SKM-1 treated with dmso at 0.1 percent for 144 hours (cell line): ENCODE results near the gene CFAP221.

Source experiments
- DNase-seq: peaks from one replicate; lab custom pipeline; 2025; ENCODE audit not compliant: unreplicated experiment; lab: John Stamatoyannopoulos, UW

CFAP221 gene

DNA sequence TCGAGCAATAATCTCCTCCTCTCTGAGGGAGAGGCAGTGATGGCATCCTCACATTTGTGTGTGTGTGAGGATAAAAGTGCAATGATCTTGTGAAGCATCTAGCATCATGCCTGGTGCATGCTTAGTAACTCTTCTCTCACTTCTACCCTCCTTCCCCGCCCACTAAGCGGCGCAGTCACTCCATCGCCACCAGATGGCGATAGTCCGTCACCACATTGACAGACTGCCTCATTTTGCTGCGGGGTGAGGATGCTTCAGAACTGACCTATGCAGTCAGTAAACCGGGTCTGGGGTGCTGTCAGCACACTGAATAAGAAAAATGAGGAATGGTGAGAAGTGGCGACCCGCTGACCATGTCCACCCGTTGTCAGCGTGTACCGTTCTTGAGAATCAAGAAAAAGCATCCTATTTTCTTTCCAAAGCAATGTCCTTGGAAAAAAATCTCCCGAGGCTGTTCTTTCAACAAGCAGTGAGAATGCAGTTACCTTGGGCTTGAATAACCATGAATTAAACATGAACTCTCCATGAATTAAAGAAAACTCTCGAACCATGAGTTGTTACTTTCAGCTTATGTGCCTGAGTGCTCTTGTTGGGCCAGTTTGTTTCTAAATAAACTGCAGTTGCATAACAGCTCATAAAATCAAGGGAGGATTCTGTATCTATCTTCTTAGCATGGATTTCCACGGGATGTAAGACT lies 97.5 kb downstream of the CFAP221 start:
- DNase-seq: peak; percentile 74

DNA sequence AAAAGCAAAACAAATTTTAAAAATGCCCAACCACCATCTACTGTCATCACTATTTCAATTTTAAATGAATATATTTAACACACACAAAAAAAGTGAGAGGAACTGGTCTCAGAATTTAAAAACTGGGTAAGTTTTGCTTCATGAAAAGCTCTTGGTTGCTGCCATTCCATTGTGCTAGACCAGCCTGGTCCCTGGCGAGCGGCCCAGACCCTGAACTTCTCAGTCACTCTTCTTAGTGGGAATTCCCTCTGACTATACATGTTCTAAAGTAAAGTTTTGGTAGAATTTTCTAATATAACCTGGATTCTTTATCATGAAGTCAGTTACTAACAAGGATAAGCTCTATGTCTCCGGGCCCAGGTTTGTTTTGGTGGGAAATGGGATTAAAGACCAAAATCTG lies 99.9 kb downstream of the CFAP221 start:
- DNase-seq: no peak

DNA sequence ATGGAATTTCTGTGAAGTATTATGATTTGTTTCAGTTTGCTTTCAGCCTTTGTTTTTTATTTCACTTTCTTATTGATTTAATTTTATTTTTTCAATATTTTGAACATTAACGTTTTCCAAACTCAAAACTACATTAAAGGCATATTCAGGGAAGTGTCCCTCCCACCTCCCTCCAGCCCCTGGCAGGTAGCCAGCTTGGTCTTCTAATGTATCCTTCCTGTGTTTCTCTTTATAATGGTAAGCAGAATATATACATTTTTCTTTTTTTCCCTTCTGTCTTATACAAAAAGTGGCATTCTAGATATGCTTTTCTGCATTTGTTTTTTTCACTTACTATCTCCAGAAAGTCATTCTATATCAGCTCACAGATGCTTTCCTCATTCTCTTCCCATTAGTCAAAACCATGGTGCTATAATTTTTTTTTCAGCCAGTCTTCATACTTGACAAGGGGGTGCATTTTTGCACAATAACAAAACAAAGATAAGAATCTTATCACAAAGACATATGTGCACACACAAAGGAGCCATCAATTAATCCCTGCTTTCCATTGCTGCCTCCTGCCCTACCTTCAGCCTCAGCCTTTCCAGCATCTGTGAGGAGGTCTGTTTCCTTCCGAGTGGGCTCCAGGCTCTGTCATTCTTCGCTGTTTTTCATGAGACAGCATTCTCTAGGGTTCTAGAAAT lies 101.1 kb downstream of the CFAP221 start:
- no peak for DNase-seq

DNA sequence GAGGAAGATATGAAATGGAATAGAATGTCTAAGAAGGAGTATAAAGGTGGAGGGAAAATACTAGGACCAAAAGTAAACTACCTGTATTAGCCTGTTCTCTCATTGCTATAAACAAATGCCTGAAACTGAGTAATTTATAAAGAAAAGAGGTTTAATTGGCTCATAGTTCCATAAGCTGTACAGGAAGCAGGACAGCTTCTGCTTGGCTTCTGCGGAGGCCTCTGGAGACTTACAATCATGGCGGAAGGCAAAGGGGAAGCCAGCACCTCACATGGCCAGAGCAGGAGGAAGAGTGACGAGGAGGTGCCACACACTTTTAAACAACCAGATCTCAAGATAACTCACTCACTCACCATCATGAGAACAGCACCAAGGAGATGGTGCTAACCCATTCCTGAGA lies 101.9 kb downstream of the CFAP221 start:
- no peak for DNase-seq

DNA sequence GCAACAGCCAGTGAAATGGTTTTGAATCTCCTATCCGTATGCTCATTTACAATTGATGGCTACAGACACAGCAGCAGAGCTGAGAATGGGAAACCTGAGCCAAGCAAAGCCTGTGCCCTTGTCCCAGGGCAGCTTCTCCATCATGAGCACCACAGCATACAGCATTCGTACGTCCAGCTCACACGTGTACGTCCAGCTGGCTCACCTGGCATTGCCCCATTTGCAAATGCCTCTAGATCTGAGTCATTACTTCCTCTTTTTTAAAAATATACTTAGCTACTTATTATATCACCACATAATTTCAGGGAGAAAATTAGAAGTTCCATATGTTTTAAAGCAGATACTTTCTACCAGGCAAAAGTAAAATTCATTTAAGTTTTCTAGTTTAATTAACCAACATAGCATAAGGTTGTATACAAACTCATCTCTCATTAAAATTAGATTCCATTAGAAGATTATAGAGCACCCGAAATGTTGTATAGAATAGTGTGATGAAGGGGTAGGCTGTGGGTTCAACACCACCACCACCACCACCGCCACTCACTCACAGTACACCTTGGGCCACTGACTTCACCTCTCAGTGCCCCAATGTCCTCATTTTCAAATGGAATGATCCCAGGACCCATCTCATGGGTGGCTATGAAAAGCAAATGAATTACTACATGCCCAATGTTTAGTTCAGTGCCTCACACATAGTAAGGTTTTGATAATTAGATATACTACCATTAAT lies 103.4 kb downstream of the CFAP221 start:
- DNase-seq: peak; percentile 29

DNA sequence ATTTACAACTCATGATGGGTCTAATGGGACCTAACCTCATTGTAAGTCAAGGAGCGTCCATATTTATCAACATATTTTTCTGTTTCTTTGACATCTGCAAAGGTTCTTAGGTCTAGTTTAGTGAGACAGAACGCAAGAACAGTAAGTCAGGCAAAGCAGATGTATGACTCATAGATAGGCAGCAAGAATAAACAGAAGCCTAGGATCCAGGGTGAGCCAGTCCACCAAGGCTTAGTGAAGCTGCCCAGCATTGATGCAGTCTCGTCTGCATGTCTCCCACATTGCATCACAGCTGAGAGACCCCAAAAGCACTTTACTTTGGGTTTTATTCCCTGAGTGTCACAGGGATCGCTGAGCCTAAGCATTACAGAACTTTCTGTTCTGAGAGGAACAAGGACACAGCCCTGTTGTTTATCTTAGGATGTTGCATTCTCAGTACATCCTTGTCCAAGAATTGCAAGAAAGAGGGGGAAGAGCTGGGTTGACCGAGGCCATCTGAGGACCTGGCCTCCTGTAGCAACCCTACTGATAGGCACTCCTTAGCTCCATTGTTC lies 105.2 kb downstream of the CFAP221 start:
- no peak for DNase-seq

DNA sequence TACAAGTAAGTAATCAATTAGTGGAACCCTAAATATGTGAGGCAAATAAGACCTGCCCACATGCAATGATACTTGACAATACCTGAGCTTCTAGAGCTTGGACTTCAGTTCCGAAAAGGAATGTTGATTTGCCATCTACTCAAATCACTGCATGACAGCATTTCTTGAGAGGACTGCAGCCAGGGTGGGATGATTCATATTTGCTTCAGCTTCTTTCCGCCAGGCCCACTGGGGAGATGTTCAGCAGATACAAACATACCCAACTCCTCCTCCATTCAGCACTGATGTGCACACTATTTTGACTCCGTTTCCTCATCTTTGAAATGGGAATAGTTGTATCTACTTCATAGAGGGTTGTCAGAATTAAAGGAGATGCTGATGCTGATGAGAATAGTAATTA lies 106.0 kb downstream of the CFAP221 start:
- no peak for DNase-seq

DNA sequence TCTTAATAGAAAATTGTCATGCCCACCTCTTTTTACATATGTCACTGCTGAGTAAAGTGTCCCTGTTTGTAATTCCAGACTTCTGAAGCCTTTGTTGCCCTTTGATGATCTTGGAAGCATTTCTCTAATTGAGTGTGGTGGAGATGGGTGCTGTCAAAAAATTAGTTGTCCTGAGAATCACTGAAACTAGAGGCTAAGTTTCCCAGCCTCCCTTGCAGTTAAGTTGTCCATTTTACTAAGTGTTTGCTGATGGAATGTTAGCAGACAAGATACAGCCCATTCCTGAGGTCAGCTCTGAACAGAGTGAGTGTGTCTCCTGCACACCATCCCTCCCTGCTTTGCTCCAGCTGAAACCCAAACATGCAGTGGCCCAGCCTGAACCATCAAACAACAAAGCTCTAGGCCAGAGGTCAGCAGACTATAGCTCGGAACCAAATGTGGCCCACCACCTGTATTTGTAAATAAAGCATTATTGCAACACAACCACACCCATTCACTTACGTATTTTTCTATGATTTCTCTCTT lies 106.7 kb downstream of the CFAP221 start:
- DNase-seq: no peak

DNA sequence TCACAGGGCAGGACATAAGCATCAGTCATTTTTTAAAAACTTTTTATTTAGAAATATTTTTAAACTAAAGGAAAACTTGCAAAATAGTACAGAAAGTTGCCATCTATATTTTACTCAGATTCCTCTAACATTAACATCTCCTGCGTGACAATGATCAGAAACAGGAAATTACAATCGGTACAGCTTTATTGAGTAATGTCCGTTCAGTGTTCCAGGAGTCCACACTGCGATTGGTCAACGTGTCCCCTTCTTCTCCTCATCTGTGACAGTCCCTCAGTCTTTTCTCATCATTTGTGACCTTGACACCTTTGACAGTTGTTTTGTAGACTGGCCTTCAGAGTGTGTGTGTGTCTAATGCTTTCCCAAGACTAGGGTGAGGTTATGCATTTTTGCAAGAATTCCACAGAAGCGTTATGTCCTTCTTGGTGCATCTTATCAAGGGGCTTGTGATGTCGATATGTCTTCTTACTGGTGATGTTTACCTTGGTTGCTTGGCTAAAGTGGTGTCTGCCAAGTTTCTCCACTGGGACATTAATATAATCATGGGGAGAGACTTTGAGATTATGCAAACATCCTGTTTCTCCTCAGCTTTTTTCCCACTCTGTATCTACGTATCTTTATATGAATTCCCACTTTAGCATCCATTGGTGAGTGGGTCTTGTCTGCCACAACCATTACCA lies 113.4 kb downstream of the CFAP221 start:
- peak; percentile 31 for DNase-seq

DNA sequence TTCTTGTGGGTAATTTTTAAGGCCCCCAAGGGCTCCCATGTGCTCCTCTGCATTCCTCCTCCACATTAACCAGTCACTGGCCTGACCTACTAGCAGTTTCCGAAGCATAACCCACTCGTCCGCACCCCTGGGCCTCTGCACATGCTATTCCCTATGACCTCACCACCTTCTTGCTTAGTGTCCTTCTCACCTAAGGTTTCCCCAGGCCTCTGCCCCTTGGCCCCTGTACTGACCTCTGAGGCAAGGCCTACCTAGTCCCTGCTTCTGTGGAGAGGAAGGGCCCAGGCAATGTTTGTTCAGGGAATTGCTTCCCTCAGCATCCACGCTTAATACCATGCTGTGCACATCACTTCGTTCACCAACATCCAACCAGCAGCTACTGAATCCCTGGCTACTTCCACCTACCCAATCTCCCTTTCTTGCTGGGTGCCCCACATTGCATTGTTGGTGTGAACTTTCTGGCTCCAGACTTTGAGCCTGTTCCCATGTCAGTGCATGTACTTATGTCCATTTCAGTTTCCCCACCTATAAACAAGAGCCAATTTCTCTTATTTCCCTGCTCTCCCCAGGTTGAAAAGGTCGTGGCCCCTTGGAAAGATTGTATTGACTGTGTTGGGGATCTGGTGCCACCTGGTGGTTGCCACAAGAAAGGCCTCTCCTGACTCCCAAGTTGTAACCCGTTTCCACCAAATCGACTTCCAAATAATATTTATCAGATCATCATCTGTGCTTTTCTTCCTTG lies 115.5 kb downstream of the CFAP221 start:
- DNase-seq: peak; percentile 38

DNA sequence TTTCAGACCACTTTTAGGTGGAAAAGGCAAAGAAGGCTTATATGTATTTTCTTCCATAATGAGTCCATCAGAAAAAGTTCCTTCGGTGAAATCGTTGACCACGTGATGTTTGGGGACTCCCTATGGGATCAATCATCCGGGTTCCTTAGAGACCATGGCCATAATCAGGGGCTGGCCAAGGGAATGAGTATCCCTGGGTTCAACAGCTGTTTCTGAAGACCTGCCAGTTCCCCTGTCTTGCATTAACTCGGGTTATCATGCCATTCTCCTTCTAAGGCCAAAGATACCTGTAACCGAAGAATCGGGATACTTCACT lies 116.1 kb downstream of the CFAP221 start:
- no peak for DNase-seq

DNA sequence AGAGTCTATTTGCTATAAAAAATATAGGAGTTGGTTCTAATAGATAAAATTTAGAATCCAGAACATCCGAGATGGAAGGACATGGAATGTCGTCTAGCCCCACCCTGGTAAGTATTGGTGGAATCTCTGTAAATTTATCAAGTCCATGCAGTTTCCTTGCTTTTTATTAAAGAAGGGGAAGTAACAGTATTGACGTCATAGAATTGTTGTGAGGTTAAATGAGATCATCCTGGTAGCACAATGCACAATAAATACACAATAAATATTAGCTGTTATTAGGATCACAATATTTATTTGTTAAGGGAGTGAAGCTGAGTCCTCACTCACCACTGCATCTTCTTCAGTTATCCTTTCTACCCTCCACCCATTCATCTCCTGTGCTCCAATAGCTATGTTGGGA lies 118.0 kb downstream of the CFAP221 start:
- DNase-seq: no peak

DNA sequence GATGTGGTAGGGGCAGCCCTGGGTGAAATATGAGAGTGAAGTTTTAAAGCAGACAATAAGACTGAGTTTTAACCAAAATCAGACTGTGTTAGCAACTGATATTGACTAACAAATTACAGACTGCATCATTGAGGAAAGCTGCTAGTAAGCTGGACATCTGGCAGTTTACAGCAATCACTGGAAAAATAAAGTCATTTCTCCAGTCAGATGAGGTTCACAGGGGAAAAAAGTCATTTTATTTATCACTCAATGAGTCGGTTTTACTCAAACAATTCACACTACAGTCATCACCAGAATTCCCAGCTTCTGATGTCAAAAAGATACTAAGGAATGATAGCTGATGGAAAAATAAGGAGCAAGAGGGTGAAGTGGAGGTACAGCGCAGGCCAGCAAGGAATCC lies 124.3 kb downstream of the CFAP221 start:
- DNase-seq: no peak

DNA sequence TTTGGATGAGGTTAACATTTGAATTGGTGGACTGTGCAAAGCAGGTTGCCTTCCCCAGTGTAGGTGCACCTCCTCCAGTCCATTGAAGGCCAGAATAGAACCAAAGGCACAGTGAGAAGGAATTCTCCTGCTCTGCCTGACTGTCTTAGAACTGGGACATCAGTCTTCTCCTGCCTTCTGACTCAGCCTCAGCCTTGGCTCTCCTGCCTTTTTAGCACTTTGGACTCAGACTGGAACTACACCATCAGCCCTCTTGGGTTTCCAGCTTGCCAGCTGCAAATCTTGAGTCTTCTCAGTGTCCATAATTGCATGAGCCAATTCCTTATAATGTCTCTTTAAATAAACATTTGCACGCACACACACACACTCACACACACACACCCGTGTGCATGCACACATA lies 126.8 kb downstream of the CFAP221 start:
- no peak for DNase-seq

DNA sequence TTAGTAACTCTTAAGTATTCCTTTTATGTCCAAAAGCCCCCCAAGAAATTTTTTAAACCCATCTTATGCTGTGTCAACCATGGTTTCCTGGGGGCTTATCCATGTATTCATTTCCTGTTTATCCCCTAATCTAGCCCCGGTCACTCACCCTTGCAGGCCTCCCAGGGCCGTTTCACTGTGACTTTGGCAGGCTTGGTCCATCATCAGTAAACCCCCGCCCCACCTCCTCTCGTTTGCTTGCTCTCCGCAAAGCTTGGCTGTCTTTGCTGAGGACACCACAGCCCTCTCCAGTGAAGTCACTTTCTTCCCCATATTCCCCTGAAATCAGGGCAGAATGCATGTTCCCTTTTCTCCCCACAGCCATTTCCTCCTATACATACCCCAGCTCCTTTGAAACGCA lies 127.5 kb downstream of the CFAP221 start:
- no peak for DNase-seq

DNA sequence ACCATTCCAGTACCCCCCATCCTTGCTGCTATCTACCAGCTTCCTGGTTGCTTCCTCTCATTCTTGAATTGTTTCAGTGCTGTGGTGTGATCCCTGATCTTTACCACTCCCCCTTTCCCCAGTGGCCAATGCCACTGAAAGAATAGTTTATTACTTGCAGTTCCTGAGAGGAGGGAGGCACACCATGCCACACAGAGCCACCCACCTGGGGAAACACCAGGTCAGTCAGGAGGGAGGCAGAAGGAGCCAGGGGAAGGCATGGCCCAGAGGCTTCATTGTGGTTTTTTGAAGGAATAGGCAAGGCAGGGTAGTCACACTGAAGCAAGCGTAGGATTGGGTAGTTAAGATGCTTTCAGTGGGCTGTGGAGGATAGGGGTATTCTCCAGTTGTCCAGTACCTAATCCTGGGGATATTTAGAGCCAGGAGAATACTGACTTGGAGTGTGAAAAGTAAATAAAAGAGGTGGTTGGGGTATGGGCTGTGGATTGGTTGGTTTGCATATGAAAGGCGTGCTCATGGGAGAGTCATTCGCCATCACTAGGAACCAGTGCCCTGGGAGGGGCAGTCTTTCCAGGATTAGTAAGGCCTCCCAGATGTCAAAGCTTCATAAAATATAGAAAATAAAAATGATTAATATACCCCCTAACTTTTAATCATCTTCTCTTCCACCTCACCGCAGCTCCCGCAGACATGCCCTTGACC lies 128.1 kb downstream of the CFAP221 start:
- no peak for DNase-seq

DNA sequence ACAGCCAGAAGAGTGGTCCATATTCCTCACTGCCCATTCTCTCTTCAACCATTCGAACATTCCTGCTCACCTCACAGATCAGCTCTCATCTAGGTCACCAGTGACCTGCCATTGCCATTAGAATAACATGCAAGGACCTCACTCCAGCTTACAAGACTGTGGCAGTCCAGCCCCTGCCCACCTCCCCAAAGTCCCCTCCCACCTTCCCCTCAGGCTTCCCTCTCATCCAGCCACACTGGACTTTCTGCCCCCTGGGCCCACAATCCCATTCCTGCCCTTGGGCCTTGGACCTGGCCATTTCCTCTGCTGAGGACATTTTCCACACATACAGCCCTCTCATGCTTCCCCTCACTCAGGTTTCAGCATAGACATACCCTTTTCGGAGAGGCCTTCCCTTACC lies 129.5 kb downstream of the CFAP221 start:
- no peak for DNase-seq

DNA sequence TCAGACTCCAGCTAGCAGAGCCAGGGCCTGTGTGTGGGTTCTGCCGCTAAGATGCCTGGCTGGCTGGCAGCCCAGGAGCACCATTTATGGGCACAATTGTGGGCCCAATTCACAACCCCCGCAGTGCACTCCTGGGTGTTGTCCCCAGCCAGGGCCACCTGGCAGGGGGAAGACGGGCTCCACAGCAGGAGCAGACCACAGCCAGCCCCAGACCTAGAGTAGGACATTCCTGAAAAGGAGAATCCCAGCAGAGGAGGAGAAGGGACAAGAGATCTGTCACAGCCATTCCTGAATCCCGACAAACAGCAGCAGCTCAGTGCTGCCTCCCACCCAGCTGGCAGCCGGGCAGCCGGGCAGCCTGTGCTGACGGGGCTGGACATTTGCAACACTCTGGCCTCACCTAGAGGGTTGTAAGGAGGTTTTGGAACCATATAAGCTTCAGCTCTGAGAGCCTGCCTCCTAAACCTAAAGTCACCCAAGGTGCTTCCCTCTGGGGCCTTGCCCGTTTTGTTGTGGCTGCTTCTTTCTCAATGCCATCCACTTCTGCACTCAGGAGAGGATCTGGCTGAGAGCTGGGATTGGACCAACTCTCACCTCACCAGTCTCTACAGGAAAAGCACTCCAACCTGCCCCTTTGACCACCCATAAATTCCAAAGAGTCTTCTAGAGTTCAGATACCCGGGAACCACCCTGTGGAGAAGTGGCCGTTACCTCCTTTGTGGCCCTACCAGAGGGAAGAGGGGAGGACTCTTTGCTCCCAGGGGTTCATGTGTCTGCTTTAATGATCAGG lies 130.7 kb downstream of the CFAP221 start:
- no peak for DNase-seq

DNA sequence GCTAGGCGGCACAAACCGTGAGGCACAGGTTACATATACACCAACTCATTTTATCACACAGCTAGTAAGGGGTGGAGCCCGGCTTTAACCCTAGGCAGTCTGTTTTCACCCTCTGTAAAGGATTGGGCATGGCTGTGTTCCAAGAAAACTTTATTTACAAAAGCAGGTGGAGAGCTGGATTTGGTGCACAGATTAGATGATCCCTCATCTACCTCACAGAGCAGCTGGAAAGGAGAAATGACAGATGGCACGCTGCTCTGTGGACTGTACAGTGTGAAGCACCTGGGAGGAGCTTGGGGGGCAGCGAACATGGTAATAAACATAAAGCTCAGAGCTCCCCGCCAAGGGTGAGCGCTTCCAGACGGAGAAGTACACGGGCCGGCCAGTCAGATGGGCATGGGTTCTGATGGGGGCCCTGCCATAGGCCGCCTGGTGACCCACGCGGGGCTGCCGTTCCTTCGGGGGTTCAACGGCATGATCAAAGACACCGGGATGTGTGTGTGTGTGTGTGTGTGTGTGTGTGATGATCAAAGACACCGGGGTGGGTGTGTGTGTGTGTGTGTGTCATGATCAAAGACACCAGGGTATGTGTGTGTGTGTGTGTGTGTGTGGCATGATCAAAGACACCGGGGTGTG lies 133.9 kb downstream of the CFAP221 start:
- no peak for DNase-seq
